T-helper 2 cell treated with Interferon-gamma antibody and Interleukin-4, amounts not matched to agents 5 μg/mL and 100 μg/mL, for 36 hours (primary cell): ENCODE measurements around the gene BGLAP.
"Not testable (repeated sequence)": the region's sequence is repeated elsewhere in the genome, so short reads cannot be mapped to it uniquely, and the experiment has no call there.

Experiments
- DNase-seq: peaks from one replicate; pipeline ENCODE4 v3.0.0; 2021; ENCODE audit warnings: low spot score
- H3K27ac Mint-ChIP-seq: one replicate; pipeline ENCODE4 v1.8.0; 2021; ENCODE audit warnings: mild to moderate bottlenecking, mixed read lengths
- H3K27me3 Mint-ChIP-seq: one replicate; pipeline ENCODE4 v1.8.0; 2021; ENCODE audit warnings: low read depth, mixed read lengths
- H3K36me3 Mint-ChIP-seq: one replicate; pipeline ENCODE4 v1.8.0; 2021; ENCODE audit warnings: low read depth, mixed read lengths
- H3K4me1 Mint-ChIP-seq: one replicate; pipeline ENCODE4 v1.8.0; 2021; ENCODE audit warnings: low read depth, mixed read lengths
- H3K4me3 Mint-ChIP-seq: one replicate; pipeline ENCODE4 v1.8.0; 2022; ENCODE audit warnings: mild to moderate bottlenecking, moderate library complexity, mixed read lengths
- H3K9me3 Mint-ChIP-seq: one replicate; pipeline ENCODE4 v1.8.0; 2021; ENCODE audit warnings: mixed read lengths

The BGLAP gene

DNA sequence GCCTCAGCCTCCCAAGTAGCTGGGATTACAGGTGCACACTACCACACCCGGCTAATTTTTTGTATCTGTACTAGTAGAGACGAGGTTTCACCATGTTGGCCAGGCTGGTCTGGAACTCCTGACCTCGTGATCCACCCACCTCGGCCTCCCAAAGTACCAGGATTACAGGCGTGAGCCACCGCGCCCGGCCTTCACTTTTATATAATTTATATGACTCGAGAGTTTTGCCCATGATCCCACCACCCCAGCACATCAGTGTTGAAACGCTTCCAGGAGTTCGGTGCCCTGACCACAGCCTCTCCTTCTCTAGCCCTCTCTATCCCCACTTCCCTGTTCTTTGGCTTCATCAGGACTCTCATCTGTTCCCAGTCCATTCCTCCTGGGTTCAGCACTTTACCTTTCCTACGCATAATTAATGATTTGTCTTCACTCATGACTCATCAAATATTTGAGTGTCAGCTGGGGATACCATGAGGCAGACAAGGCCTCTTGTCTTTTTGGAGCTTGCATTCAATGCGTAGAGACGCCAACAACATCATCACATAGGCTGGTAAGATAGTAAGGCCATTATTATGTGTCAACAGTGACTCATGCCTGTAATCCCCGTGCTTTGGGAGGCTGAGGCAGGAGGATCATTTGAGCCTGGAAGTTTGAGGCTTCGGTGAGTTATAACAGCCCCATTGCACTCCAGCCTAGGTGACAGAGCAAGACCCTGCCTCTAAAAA is 27.8 kb upstream of the BGLAP start:
- Mint-ChIP-seq H3K9me3 (no peaks in the 10 kb centered on the region), H3K27ac (peak overlapping the region; percentile 93), H3K27me3 (no peaks in the 10 kb centered on the region), H3K4me1 (peaks cover 38% of the 10 kb centered on the region), H3K4me3 (peak overlapping the region; percentile 97), H3K36me3 (peaks cover 48% of the 10 kb centered on the region)
- DNase-seq: no peak

DNA sequence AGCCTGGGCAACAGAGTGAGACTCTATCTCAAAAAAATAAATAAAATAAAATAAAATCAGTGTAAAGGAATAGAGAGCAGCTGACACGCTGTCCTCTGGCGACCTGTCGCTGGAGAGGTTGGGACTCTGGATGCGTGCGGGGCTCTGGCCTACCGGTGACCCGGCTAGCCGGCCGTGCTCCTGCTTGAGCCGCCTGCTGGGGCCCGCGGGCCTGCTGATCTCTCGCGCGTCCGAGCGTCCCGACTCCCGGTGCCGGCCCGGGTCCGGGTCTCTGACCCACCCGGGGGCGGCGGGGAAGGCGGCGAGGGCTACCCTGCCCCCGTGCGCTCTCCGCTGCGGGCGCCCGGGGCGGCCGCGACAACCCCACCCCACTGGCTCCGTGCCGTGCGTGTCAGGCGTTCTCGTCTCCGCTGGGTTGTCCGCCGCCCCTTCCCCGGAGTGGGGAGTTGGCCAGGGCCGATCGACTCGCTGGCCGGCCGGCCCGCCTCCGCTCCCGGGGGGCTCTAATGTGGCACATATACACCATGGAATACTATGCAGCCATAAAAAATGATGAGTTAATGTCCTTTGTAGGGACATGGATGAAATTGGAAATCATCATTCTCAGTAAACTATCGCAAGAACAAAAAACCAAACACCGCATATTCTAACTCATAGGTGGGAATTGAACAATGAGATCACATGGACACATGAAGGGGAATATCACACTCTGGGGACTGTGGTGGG is 25.5 kb upstream of the BGLAP start:
- not testable (repeated sequence) for H3K27ac Mint-ChIP-seq, H3K4me3 Mint-ChIP-seq, H3K9me3 Mint-ChIP-seq, H3K27me3 Mint-ChIP-seq, DNase-seq
- Mint-ChIP-seq H3K36me3 (peaks cover 50% of the 10 kb centered on the region), H3K4me1 (peaks cover 50% of the 10 kb centered on the region)

- DNase-seq: peak; percentile 72
- H3K36me3 Mint-ChIP-seq: peaks cover 55% of the 10 kb centered on the region
- peaks cover 54% of the 10 kb centered on the region for H3K4me1 Mint-ChIP-seq
- H3K4me3 Mint-ChIP-seq: peak overlapping the region; percentile 75
- no peaks in the 10 kb centered on the region for H3K9me3 Mint-ChIP-seq
- H3K27ac Mint-ChIP-seq: peak overlapping the region; percentile 91
- H3K27me3 Mint-ChIP-seq: no peaks in the 10 kb centered on the region
Observed at GRCh38 chr1:156217871-156218270, 24.1 kb upstream of the BGLAP start.

DNA sequence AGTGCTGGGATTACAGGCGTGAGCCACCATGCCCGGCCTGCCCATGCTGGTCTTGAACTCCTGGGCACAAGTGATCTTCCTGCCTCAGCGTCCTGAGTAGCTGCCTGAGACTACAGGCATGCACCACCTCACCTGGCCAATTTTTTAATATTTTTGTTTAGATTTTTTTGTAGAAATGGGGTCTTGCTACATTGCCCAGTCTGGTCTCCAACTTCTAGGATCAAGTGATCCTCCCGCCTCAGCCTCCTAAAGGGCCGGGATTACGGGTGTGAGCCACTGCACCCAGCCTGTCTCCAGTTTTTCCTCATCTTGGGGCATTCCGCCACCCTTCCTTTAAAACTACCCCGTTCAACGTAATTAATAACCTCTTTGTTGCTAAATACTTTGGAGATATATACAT is 21.8 kb upstream of the BGLAP start:
- H3K27ac Mint-ChIP-seq: peak overlapping the region; percentile 64
- H3K9me3 Mint-ChIP-seq: no peaks in the 10 kb centered on the region
- H3K36me3 Mint-ChIP-seq: peaks cover 49% of the 10 kb centered on the region
- no peak for DNase-seq
- H3K4me1 Mint-ChIP-seq: peaks cover 55% of the 10 kb centered on the region
- H3K27me3 Mint-ChIP-seq: no peaks in the 10 kb centered on the region
- no peak overlapping the region for H3K4me3 Mint-ChIP-seq

DNA sequence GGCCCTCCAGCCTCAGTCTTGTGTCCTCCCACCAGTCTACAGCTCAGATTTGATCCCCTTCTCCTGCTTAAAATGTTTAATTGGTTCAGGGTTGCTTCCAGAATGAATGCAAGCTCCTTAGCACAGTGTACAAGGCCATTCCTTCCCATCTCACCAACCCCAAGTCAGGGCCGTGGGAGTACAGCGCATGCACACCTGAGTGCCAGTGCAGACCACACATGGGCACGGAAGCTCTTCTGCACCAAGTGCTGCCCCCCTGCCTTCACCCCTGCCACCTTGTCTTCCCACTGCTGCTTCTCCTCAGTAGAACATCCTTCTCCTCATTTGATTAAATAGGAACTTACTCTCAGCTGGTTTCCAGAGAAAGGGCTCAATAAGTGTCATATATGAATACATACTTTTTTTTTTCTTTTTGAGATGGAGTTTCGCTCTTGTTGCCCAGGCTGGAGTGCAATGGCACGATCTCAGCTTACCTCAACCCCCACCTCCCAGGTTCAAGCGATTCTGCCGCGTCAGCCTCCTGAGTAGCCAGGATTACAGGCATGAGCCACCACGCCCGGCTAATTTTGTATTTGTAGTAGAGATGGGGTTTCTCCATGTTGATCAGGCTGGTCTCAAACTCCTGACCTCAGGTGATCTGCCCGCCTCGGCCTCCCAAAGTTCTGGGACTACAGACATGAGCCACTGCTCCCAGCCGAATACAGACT is 19.8 kb upstream of the BGLAP start:
- peaks cover 66% of the 10 kb centered on the region for H3K4me1 Mint-ChIP-seq
- DNase-seq: no peak
- H3K9me3 Mint-ChIP-seq: no peaks in the 10 kb centered on the region
- peaks cover 60% of the 10 kb centered on the region for H3K36me3 Mint-ChIP-seq
- peak overlapping the region; percentile 18 for H3K4me3 Mint-ChIP-seq
- H3K27ac Mint-ChIP-seq: peak overlapping the region; percentile 91
- H3K27me3 Mint-ChIP-seq: no peaks in the 10 kb centered on the region

GRCh38 chr1:156225677-156226014 is 16.3 kb upstream of the BGLAP start:
- H3K36me3 Mint-ChIP-seq: peaks cover 58% of the 10 kb centered on the region
- H3K27ac Mint-ChIP-seq: peak overlapping the region; percentile 90
- no peaks in the 10 kb centered on the region for H3K9me3 Mint-ChIP-seq
- no peaks in the 10 kb centered on the region for H3K27me3 Mint-ChIP-seq
- H3K4me1 Mint-ChIP-seq: peaks cover 60% of the 10 kb centered on the region
- peak overlapping the region; percentile 68 for H3K4me3 Mint-ChIP-seq
- no peak for DNase-seq

- Mint-ChIP-seq H3K4me3 (peak overlapping the region; percentile 44), H3K27ac (peak overlapping the region; percentile 80)
Observed at GRCh38 chr1:156226116-156226538, 15.9 kb upstream of the BGLAP start.

GRCh38 chr1:156226782-156227181 is 15.2 kb upstream of the BGLAP start:
- Mint-ChIP-seq H3K4me3 (peak overlapping the region; percentile 44), H3K27me3 (no peaks in the 10 kb centered on the region), H3K36me3 (peaks cover 49% of the 10 kb centered on the region), H3K4me1 (peaks cover 50% of the 10 kb centered on the region), H3K27ac (peak overlapping the region; percentile 80), H3K9me3 (no peaks in the 10 kb centered on the region)
- DNase-seq: no peak

More at GRCh38 chr1:156226116-156226538, 15.9 kb upstream of the BGLAP start:
- Mint-ChIP-seq H3K4me1 (peaks cover 57% of the 10 kb centered on the region), H3K27me3 (no peaks in the 10 kb centered on the region), H3K9me3 (no peaks in the 10 kb centered on the region), H3K36me3 (peaks cover 56% of the 10 kb centered on the region)
- peak; percentile 39 for DNase-seq

- Mint-ChIP-seq H3K4me3 (no peak overlapping the region), H3K36me3 (peaks cover 37% of the 10 kb centered on the region), H3K4me1 (peaks cover 34% of the 10 kb centered on the region), H3K27ac (no peak overlapping the region), H3K9me3 (no peaks in the 10 kb centered on the region), H3K27me3 (no peaks in the 10 kb centered on the region)
- DNase-seq: no peak
Observed at GRCh38 chr1:156228501-156228900, 13.5 kb upstream of the BGLAP start.

DNA sequence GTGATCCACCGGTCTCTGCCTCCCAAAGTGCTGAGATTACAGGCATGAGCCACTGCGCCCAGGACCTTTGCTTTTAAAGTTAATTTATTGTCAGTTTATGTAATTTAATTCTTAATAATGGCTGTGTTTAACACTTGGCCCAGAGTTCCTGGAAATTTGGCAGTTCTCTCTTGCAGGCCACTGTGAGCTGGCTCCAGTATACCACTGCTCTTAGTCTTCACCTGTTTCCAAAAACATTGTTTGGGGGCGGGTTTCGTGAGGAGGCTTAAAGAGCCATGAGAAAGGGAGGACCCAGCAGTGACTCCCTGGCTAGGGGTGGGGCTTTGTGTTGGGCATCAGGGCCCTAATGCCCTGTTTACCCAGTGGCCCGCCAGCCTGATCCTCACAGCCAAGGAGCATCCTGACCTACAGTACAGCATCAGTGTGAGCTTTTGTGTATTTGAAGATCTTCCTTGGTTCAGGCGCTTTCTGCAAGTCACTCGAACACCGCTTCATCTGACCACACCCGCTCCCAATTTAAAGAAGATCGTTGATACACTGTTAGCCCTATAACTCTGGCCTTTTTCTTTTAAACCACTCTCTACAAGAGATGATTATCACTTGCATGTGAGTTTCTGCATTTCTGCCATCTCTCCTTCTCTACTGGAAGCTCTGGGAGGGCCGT is 12.0 kb upstream of the BGLAP start:
- H3K4me1 Mint-ChIP-seq: peaks cover 30% of the 10 kb centered on the region
- H3K27ac Mint-ChIP-seq: peak overlapping the region; percentile 66
- H3K27me3 Mint-ChIP-seq: no peaks in the 10 kb centered on the region
- DNase-seq: no peak
- H3K9me3 Mint-ChIP-seq: no peaks in the 10 kb centered on the region
- H3K36me3 Mint-ChIP-seq: peaks cover 35% of the 10 kb centered on the region
- H3K4me3 Mint-ChIP-seq: no peak overlapping the region

GRCh38 chr1:156230473-156230837 is 11.5 kb upstream of the BGLAP start:
- no peaks in the 10 kb centered on the region for H3K9me3 Mint-ChIP-seq
- peaks cover 27% of the 10 kb centered on the region for H3K4me1 Mint-ChIP-seq
- H3K27ac Mint-ChIP-seq: peak overlapping the region; percentile 66
- H3K4me3 Mint-ChIP-seq: no peak overlapping the region
- peaks cover 33% of the 10 kb centered on the region for H3K36me3 Mint-ChIP-seq
- no peak for DNase-seq
- no peaks in the 10 kb centered on the region for H3K27me3 Mint-ChIP-seq

- H3K36me3 Mint-ChIP-seq: peaks cover 31% of the 10 kb centered on the region
- no peaks in the 10 kb centered on the region for H3K27me3 Mint-ChIP-seq
- no peak for DNase-seq
- no peak overlapping the region for H3K27ac Mint-ChIP-seq
- peaks cover 15% of the 10 kb centered on the region for H3K4me1 Mint-ChIP-seq
- H3K9me3 Mint-ChIP-seq: no peaks in the 10 kb centered on the region
- no peak overlapping the region for H3K4me3 Mint-ChIP-seq
Observed at GRCh38 chr1:156232201-156232894, 9.6 kb upstream of the BGLAP start.

DNA sequence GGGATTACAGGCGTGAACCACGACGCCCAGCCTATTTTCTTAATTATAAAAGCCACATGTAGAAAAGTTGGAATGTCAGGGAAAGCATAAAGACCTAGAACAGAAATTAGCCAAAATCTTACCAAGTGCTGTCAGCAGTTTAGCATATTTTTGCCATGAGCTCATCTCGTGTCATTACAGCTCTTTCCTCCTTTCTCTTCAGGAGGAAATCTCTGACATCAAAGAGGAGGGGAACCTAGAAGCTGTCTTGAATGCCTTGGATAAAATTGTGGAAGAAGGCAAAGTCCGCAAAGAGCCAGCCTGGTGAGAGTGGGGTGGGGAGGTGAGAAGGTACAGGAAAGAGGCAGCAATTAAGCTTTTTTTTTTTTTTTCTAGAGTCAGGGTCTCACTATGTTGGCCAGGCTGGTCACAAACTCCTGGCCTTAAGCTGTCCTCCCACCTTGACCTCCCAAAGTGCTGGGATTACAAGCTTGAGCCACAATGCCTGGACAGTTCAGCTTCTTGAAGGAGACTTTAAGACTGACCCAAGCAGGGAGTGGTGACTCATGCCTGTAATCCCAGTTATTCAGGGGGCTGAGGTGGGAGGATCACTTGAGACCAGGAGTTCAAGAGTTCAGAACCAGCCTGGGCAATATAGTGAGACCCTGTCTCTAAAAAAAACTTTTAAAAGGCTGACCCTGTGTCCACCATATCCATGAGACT is 8.4 kb upstream of the BGLAP start:
- Mint-ChIP-seq H3K27me3 (no peaks in the 10 kb centered on the region), H3K36me3 (peaks cover 32% of the 10 kb centered on the region), H3K4me1 (peaks cover 11% of the 10 kb centered on the region), H3K4me3 (no peak overlapping the region), H3K9me3 (no peaks in the 10 kb centered on the region), H3K27ac (no peak overlapping the region)
- DNase-seq: no peak
